HG03565 (cell line): ENCODE results near the gene CLIC6.
"Not testable (repeated sequence)": the region's sequence is repeated elsewhere in the genome, so short reads cannot be mapped to it uniquely, and the experiment has no call there.

ENCODE experiments used
- ATAC-seq: cut with Tn5 transposase; IDR thresholded peaks from one replicate; pipeline ENCODE4 v1.9.1; 2021; ENCODE audit warnings: mild to moderate bottlenecking, moderate library complexity; ENCODE audit not compliant: unreplicated experiment

Gene CLIC6

GRCh38 chr21:34691390-34692032, 22.7 kb downstream of the CLIC6 start:
- ATAC-seq, result no peak

DNA sequence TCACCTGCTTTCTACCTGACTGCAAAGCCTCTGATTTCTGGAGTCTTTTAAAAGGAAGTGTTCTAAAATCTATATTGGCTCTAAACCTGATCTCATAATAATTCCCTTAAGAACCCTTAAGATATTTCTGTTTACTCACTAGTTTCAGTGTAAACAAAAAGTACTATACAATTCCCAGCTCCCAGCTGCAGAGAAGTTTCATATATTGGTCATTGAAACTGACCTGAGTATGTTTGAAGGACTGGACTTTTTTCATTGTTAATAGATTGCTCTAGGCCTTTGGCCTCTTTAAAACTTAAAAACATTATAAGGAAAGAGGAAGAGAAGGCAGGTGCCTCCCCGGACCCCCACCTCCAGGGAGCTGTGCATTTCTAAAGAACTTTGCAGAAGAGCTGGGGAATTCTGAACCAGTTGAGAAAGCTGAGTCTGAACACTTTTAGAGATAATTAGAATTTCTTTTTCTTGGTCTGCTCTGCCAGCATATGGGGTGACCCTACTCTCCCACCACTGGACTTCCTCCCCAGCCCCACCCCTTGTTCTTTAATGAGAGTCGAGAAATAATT, 23.7 kb downstream of the CLIC6 start:
- no peak for ATAC-seq

DNA sequence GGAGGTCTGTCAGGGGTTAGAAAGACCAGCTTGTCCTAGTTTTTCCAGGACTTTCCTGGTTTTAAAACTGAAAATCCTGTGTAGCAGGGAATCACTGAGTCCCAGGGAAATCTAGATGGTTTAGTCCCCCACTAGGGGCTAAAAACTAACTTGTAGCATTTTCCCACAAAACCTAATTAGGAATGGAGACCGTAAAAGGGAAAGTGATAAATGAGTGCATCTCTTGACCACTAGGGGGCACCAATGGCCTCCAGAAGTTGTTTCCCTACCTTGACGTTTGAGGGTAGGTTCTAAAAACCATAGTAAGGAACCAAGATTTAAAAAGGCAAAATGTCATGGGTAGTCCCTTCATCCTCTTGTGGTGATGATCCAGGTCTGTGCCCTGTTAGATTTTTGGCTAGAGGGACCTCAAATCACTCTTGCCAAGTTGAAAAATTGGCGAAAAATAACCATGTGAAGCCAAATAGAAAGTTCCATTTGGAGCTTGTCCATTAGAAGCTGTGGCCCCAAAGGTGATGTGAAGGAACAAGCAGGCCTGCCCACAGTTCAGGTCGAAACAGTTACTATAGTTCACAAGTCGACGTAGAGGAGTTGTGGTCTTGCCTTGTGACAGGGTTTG, 24.5 kb downstream of the CLIC6 start:
- ATAC-seq, result no peak

DNA sequence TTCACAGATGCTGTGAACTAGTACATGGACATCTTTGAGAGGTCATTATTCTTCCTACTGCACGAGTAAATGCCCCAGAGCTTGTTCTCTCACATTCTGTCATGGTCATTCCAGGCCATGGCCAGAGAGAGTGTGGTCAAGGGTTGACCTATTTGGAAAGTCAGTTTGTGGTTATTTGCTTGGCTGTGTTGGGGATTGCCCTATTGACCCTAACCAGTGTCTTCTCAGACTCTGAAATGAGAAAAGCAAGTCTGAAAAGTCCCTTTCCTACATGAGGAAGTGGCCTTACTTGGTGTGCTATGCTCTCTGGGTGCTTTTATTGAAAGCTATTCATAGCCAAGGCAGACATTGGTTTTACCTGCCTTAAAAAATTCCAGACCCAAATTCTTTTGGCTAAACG, 26.6 kb downstream of the CLIC6 start:
- ATAC-seq, result peak; percentile 76

GRCh38 chr21:34696121-34696520, 27.3 kb downstream of the CLIC6 start:
- ATAC-seq, result no peak

- no peak for ATAC-seq
Observed at GRCh38 chr21:34697826-34698225, 29.0 kb downstream of the CLIC6 start.

- no peak for ATAC-seq
Observed at GRCh38 chr21:34698270-34699015, 29.6 kb downstream of the CLIC6 start.

DNA sequence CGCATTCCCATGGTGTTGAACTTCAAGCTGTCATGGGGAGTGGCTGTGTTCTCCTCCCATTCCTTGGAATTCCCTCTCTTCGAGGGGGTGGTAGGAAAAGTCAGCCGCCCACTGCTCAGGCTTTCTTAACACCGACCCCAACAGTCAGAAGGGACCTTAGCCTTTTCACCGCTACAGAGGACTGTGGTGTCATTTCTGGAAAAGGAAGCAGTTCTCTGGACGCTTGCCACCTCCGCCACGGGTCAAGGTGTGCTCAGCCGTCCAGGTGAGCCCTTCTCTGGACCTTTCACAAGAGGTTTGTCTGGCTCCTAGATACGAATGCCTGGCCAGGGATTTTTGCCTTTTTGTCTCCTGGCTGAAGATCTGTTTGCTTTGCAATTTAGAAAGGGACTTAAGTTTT, 31.8 kb downstream of the CLIC6 start:
- no peak for ATAC-seq

DNA sequence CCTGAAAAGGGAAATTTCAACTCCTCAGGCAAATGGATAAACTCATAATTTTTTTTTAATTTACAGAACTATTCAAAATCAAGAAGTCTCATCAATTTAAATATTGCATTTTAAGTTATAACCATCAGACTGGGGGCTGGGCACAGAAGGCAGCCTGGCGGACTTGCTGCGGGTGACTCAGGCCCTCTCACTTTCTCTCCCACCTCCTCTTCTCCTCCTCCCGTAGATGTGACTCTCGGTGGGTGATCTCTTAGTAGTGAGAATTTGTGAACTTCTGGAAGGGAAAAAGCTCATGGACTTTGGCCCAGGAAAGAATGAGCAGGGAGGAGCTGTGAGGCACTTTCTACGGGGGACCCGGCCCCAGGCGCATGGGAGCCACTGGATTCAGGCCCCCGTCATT, 32.9 kb downstream of the CLIC6 start:
- ATAC-seq, result no peak

- no peak for ATAC-seq
Observed at GRCh38 chr21:34702341-34703170, 33.8 kb downstream of the CLIC6 start.

DNA sequence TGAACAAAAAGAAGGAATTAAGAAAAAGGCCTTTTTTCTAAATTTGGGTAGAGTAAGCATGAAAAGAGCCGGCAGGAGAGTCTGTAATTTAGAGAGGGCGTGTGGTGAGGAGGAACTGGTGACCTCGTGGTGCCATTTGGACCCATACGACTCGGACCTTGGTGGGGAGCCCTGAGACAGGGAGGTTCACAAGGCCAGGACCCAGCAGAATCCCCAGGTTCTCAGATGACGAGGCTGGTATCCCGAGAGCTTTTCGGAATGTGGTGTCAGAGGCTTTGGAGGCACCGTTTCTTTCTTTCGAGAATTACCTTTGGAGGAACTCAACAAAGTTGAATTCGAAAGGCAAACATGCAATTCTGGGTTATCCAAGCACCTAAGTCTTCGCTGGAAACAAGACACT, 34.8 kb downstream of the CLIC6 start:
- ATAC-seq, result no peak

DNA sequence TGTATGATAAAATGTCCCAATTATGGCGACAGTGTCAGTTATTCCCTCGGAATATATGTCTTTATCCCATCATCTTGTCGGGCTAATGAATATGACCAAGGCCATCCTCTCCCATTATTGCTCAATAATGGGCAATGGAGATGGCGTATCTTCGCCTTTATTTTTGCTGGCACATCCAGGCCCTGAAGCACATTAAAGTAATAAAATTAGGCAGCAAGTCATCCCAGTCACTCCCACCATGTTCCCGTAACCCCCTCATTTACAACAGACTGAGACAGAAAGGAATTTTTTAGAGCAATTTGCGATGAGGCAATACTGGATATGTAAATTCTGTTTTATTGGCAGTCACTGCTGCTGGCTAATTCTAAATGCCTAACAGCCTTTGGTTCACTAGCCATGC, 35.3 kb downstream of the CLIC6 start:
- ATAC-seq, result no peak

DNA sequence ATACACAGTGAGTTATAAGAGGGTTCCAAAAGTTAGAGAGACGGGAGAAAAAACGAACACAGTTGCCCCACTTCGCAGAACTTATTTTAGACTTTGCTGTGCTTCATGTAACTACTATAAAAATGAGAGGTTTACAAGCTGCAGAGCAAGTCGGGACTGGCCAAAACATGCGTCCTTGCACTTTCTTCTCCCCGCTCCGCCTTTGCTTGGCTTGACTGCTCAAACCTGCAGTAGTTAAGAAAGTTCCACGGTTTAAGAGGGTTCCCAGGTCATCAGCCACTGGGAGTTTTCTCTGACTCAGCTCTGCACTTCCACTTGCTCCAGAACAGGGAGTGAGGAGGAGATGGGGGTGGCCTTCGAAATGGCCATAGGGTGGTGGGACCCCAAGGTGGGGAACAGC, 36.2 kb downstream of the CLIC6 start:
- ATAC-seq, result no peak

- ATAC-seq, result no peak
Observed at GRCh38 chr21:34706337-34706736, 37.5 kb downstream of the CLIC6 start.

DNA sequence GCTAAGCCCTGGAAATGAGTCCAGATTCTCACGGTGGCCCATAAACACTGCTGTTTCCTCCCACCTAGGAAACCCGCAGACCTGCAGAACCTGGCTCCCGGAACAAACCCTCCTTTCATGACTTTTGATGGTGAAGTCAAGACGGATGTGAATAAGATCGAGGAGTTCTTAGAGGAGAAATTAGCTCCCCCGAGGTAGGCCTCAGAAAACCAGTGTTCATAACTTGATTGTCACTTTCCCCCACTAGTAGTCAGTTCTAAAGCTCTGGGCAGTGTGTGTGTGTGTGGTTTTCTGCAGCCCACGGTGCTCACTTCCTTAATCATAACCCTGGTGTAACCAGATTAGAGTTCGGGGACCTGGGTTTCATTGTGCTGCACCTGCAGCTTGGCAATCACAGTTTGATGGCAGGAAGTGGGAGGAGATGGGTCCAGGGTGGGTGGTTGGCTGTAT, 39.1 kb downstream of the CLIC6 start:
- ATAC-seq, result peak; percentile 85

DNA sequence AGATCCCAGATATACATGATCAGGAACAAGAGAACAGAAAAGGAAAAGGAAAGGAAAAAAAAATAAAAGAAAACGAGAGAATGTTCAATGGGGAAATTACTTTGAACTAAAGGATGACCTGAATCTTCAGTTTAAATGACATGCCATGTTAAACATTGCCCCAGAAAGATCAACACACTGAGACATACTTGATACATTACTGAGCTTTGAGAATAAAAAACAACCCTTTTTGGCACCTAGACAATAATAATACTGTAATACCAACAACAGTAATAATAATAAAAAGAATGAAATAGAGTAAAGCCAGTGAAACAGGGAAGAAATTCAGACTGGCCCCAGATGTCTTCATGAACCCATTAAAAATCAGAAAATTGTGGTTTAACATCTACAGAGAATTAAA, 44.8 kb downstream of the CLIC6 start:
- no peak for ATAC-seq

DNA sequence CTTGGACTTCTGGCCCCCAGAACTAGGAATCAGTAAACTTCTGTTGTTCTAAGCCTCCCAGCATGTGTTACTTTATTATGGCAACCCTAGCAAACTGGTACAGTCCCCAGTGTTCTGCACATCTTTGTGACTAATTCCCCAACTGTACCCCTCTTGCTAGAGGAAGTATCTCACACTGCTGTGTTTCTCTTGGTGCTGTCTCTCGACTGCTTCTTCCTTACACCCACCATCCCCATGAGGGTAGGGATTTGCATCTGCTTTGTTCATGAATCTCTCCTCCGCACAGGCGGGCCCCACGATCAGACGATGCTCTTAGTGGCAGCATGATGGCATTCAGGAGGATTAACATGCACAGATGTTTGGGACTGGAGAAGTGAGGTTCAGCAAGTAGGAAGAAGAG, 46.7 kb downstream of the CLIC6 start:
- peak; percentile 61 for ATAC-seq

- no peak for ATAC-seq
Observed at GRCh38 chr21:34715985-34716596, 47.3 kb downstream of the CLIC6 start.

GRCh38 chr21:34718529-34718928, 49.7 kb downstream of the CLIC6 start:
- not testable (repeated sequence) for ATAC-seq

DNA sequence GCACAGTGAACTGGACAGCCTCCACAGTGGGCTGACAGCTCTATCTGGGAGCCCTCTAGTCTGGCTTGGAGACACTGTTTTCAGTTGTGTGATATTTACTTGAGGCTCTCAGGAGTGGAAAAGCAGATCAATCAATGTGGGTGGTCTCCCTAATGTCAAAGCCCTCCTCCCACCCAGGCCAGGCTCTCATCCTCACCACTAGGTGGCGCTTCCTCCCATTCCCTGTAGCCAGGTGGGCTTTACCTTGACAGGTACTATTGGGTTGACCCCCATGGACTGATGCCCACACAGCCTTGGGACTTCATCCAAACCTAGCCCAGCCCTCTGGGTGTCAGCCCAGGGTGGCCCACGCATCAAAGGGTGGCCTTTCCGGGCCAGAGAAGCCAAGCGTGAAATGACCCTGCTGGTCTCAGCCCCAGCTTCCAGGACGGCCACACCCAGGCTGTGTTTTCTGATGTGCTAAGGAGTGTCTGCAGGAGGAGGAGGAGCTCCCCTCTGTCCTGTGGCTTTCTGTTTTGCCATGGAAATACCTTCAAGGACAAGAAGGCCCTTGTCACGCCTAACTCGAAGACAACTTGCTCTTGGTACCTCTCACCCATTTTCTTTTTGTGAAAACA, 54.0 kb downstream of the CLIC6 start:
- ATAC-seq, result no peak
